Nephron progenitor cell (in vitro differentiated cells): ENCODE results near the gene KRTAP5-4.

Experiments used
- DNase-seq: peaks from one replicate; pipeline ENCODE4 v3.0.0; 2021
- H3K27ac Mint-ChIP-seq: 2 replicates; pipeline ENCODE4 v1.8.0; 2021; ENCODE audit warnings: mild to moderate bottlenecking, moderate library complexity, mixed read lengths
- H3K27me3 Mint-ChIP-seq: 2 replicates; pipeline ENCODE4 v1.8.0; 2021; ENCODE audit warnings: mild to moderate bottlenecking, low read depth, mixed read lengths; ENCODE audit not compliant: poor library complexity
- H3K36me3 Mint-ChIP-seq: 2 replicates; pipeline ENCODE4 v1.8.0; 2021; ENCODE audit warnings: low read depth, mixed read lengths
- H3K4me1 Mint-ChIP-seq: 2 replicates; pipeline ENCODE4 v1.8.0; 2021; ENCODE audit warnings: mixed read lengths
- H3K4me3 Mint-ChIP-seq: 2 replicates; pipeline ENCODE4 v1.8.0; 2021; ENCODE audit warnings: mild to moderate bottlenecking, moderate library complexity, mixed read lengths
- H3K9me3 Mint-ChIP-seq: 2 replicates; pipeline ENCODE4 v1.8.0; 2021; ENCODE audit warnings: mild to moderate bottlenecking, moderate library complexity, mixed read lengths
- TF ChIP-seq, protein P1 (sequence below): fragments of 200-600 bp; sonication (generic); IDR thresholded peaks from 2 replicates; pipeline ENCODE4 v1.5.0; 2021; ENCODE audit warnings: antibody characterized with exemption

The KRTAP5-4 gene

DNA sequence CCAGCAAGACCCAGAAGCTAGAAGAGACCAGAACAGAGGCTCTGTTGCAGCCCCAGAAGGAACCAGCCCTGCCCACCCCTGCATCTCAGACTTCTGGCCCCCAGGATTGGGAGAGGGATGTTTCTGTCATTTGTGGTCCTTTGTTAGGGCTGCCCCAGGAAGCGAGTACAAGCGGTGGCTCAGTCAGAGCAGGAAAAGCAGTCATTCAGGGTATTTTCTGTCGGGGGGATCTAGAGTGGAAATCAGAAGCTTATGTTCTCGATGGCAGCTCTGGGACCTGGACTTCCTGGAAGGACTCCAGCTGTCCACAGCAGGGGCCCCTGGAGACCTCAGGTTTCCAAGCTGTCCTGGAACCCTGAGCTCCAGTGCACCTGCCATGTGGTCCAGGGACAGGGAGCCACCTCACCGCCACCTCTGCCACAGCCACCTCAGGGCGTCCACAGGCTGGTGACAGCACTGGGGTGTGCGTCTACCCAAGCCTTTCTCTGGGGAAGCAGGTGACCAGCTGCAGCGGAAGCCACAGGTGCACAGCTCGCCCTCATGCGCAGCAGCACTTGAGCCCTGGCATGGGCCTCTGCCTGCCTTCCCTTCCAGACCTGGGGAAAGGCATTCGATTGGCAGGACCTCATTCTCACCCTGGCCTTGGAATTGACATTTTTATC is 10.2 kb upstream of the KRTAP5-4 start:
- H3K9me3 Mint-ChIP-seq: no peaks in the 10 kb centered on the region
- no peak overlapping the region for H3K27ac Mint-ChIP-seq
- TF ChIP-seq, protein P1, sequence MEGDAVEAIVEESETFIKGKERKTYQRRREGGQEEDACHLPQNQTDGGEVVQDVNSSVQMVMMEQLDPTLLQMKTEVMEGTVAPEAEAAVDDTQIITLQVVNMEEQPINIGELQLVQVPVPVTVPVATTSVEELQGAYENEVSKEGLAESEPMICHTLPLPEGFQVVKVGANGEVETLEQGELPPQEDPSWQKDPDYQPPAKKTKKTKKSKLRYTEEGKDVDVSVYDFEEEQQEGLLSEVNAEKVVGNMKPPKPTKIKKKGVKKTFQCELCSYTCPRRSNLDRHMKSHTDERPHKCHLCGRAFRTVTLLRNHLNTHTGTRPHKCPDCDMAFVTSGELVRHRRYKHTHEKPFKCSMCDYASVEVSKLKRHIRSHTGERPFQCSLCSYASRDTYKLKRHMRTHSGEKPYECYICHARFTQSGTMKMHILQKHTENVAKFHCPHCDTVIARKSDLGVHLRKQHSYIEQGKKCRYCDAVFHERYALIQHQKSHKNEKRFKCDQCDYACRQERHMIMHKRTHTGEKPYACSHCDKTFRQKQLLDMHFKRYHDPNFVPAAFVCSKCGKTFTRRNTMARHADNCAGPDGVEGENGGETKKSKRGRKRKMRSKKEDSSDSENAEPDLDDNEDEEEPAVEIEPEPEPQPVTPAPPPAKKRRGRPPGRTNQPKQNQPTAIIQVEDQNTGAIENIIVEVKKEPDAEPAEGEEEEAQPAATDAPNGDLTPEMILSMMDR: no peak
- peaks cover 53% of the 10 kb centered on the region for H3K27me3 Mint-ChIP-seq
- H3K4me1 Mint-ChIP-seq: peaks cover 32% of the 10 kb centered on the region
- no peak overlapping the region for H3K4me3 Mint-ChIP-seq
- H3K36me3 Mint-ChIP-seq: no peaks in the 10 kb centered on the region
- no peak for DNase-seq

DNA sequence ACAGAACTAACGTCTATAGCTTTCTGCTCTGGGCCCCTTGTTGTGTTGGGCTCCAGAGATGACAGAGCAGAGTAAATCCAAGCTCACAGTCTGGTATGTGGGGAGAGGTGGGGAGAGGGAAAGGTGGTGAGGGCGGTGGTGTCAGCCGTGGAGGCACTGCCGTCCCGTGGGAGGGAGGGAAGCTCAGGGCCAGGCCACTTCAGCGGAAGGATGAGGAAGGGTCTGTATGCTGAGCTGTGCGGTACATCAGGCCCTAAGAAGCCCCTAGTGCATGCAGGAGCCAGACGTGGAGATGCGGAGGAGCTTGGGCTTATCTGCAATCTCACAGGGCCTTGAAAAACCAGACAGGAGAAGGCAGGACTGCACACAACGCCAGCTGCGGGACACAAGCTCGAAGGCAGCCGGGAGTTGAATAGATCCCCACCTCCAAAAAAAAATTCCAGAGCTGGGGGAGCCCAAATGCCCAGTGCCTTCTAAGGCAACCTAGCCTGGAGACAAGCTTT is 9.2 kb upstream of the KRTAP5-4 start:
- Mint-ChIP-seq H3K27me3 (peaks cover 56% of the 10 kb centered on the region), H3K4me3 (no peak overlapping the region), H3K27ac (no peak overlapping the region), H3K9me3 (no peaks in the 10 kb centered on the region), H3K36me3 (no peaks in the 10 kb centered on the region), H3K4me1 (peaks cover 32% of the 10 kb centered on the region)
- no peak for DNase-seq
- TF ChIP-seq, protein P1: no peak

GRCh38 chr11:1630271-1630670 is 8.3 kb upstream of the KRTAP5-4 start:
- Mint-ChIP-seq H3K9me3 (no peaks in the 10 kb centered on the region), H3K4me3 (no peak overlapping the region), H3K27me3 (peaks cover 55% of the 10 kb centered on the region), H3K4me1 (peaks cover 24% of the 10 kb centered on the region), H3K36me3 (no peaks in the 10 kb centered on the region), H3K27ac (no peak overlapping the region)
- no peak for DNase-seq
- TF ChIP-seq, protein P1: no peak

DNA sequence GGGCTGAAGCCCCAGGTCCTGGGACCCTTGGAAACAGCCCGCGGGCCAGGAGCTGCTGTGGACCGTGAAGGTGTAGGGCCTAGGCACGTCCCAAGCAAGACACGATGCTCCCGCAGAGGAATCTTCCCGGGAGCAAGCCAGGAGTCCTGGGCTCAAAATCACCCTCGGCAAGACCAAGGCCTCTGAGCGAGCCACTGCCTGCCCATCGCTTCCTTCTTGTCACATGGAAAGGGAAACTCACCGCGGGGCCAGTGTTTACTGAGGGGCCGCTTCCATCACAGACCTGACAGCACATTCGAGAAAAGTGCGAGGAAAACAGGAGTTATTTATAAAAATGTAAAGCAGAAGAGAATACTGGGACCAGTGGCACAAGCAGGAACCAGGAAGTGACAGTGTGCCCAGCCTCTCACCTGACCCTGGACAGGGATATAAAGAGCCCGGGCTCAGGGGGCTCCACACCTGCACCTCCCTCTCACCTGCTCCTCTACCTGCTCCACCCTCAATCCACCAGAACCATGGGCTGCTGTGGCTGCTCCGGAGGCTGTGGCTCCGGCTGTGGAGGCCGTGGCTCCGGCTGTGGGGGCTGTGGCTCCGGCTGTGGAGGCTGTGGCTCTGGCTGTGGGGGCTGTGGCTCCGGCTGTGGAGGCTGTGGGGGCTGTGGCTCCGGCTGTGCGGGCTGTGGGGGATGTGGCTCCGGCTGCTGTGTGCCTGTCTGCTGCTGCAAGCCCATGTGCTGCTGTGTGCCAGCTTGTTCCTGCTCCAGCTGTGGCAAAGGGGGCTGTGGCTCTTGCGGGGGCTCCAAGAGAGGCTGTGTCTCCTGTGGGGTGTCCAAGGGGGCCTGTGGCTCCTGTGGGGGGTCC is 7.6 kb upstream of the KRTAP5-4 start, which contains the start of gene KRTAP5-5:
Gene KRTAP5-5 (plus strand): TSS at position 450 of the 860 bp plus-strand sequence. CDS start 66 bp downstream, at position 516.
- Mint-ChIP-seq H3K27me3 (peaks cover 50% of the 10 kb centered on the region), H3K36me3 (no peaks in the 10 kb centered on the region), H3K4me1 (peaks cover 26% of the 10 kb centered on the region), H3K4me3 (no peak within 1 kb of the TSS), H3K27ac (no peak within 1 kb of the TSS), H3K9me3 (no peaks in the 10 kb centered on the region)
- TF ChIP-seq, protein P1: no peak
- no peak for DNase-seq

- Mint-ChIP-seq H3K4me1 (peaks cover 35% of the 10 kb centered on the region), H3K27ac (no peak overlapping the region), H3K36me3 (no peaks in the 10 kb centered on the region), H3K27me3 (peaks cover 45% of the 10 kb centered on the region), H3K9me3 (no peaks in the 10 kb centered on the region), H3K4me3 (no peak overlapping the region)
- TF ChIP-seq, protein P1: peak; percentile 96
- DNase-seq: peak; percentile 88
Observed at GRCh38 chr11:1628506-1629325, 6.8 kb upstream of the KRTAP5-4 start.
